ENCODE measurements around the gene RABL2B. TPM values are rescaled to one million over a fixed set of nuclear protein-coding genes. Genes with fewer than 3 reads are reported as not detected.

RABL2B gene
- total RNA-seq, 2 donors from 2014 or later: 15.9 to 19.2 TPM

DNA sequence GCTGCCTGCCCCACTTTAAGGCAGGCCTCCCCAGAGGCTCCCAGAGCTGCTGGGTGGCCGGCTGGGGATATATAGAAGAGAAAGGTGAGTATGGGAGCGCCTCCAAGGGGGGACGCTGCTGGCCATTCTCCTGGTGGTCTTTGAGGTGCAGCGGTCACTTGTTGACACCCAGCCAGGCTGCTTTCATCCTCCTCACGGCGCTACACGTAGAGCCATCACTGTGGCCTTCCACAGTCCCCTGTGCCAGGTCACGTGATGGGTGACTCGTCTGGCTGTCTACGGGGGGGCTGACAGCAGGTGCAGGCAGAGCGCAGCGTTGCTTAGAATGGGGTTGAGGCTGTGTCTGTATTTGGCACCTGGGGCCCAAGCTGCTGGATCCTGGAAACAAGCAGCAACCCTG is 43.5 kb downstream of the RABL2B start:
- intact Hi-C loops (cut with DNase I): no loop called here
- peak; percentile 54 for DNase-seq (ENCODE audit: low spot score)

DNA sequence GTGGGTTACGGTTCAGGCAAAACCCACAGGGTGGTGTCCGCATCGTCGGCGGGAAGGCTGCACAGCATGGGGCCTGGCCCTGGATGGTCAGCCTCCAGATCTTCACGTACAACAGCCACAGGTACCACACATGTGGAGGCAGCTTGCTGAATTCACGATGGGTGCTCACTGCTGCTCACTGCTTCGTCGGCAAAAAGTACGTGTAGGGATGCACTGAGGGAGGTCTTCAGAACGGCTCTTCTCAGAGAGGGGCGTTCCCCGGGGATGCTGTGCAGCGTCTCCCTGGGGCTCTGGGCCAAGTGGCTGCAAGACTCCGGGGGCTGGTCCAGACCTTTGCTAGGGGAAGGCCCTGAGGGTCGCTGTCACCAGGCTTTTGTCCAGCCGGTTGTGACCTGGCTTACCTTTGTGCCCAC is 44.2 kb downstream of the RABL2B start:
- peak; percentile 56 for DNase-seq (ENCODE audit: low spot score)
- intact Hi-C loops (cut with DNase I): no loop called here

DNA sequence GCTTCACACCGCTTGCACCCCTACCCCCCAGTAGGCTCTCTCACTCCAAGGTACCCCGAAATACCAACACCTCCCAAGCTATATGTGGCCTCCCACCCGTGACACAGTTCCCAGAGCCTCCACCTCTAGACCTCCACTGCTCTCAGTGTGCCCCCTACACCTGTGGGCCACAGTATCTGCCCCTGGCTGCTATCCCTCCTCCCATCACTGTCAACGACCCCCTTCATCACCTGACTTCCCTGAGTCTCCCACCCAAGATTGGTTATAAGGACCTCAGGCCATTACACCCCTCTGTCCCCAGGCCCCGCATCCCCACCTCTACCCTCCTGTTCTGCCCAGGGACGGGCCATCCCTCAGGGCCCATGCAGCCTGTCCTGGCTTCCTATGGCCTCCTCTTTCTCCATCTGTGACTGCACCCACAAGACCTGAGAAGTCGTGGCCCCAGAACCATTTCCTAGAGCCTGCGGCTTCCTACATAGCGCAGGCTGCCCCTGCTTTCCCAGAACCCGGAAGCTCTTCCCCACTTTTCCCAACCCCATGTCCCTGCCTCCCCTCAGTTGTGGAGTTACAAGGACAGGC is 44.7 kb downstream of the RABL2B start:
- intact Hi-C loops (cut with DNase I): no loop called here
- DNase-seq (ENCODE audit: low spot score): peak; percentile 41

DNA sequence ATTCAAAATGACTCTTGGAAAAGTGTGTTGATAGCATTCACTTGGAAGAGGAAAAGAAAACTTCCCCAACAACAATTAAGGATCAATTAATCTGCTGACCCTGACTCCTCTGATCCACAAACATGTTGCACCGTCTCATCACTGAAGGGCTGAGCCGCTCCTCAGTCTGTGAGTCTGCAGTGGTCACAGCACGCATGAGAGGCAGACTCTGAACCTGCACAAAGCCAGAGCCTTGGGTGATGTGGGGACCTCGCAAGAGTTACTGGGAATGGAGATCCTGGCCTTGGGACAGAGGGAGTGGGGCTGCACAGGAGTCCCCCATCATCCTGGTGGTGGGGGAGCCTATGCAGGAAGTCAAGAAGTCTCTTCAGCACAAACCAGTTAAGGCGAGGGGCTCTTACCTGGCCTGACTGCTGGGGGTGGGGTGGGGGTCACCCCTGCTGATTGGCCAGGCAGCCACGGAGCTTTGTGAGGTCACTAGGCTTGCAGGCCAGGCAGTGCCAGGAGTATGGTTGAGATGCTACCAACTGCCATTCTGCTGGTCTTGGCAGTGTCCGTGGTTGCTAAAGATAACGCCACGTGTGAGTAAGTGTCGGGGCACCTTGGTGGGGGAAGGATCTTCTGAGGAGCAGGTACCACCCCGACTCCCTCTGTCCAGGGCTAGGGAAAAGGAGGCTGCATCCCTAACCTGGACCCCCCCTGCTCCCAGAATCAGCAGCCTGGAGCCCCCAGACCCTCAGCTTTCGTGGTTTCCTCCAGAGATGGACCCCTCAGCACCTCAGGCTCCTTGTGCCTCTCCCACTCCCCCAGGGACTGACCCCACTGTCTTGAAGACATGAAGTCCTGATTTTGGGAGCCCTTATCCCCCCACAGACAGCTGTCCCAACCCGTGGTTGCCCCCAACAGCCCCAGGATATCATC is 45.4 kb downstream of the RABL2B start, which contains the start of gene ACR:
Gene ACR, plus strand, starts transcription at position 477 of the 921 bp plus-strand sequence. Its CDS starts 32 bp downstream, at position 509.
- DNase-seq (ENCODE audit: low spot score): peak; percentile 50

DNA sequence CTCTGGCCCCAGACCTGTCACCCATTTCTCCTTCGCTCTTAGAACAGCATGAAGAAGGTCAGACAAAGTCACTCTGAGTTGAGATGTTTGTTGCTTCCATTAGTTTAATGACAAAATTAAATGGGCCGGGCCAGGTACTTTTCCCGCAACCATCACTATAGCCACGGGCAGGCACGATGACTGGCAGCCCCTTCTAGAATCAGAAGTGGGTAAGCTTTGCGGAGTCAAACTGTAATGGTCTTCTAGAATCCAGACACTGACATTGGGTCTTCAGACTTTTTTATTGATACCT is 47.8 kb downstream of the RABL2B start:
- no peak for DNase-seq (ENCODE audit: low spot score)
- intact Hi-C loops (cut with DNase I): no loop called here

More for the DNA sequence above, 45.4 kb downstream of the RABL2B start, which contains the start of gene ACR:
- intact Hi-C loops (cut with DNase I): no loop called here

DNA sequence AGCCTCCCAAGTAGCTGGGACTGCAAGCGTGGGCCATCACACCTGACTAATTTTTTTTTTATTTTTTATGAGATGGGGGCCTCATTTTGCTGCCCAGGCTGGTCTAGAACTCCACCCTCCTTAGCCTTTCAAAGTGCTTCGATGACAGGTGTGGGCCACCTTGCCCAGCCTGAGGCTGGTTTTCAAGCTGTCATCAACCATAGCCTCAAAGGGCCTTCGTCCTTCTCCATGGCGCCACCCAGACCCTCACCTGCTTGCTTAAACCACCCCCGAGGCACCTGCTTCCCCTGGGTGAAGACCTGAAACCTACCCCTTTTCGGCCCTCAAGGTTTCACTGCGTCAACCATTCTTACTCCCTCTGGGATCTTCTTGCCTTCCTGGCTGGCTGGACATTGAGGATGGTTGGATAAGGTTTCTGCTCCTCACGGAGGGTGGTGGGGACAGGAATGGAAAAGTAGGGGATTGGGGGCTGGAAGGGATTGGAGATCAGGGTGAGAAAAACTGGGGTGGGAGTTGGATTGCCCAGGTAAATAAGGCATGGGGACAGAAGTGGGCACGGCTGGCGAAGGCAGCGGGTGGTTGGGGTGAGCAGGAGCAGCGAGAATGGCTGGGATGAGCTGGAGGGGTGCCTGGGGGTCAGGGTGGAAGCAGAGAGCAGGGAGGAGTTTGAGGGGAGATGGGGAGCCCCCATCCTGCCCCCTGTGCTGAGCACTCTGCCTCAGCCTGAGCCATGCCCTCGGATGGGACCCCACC is 48.3 kb downstream of the RABL2B start:
- no peak for DNase-seq (ENCODE audit: low spot score)
- intact Hi-C loops (cut with DNase I): no loop called here

DNA sequence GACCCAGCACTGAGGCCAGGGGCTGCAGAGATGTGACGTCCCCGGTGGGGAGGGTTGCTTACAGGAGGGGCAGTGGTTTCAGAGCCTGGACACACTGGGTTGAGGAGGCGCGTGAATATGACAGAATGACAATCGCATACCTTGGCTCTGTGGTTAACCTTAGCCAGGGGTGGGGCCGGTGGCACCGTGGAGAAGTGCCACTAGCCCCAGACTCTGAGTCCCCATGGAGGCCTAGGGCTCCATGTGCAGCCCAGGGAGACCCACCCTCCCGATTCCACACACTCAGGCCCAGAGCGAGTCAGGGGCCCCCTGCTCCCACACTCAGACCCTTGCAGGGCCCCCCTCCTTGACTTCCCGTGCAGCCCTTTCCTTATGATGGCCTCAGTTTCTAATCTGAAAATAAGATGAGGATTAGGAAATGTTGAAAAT is 49.1 kb downstream of the RABL2B start:
- no peak for DNase-seq (ENCODE audit: low spot score)

DNA sequence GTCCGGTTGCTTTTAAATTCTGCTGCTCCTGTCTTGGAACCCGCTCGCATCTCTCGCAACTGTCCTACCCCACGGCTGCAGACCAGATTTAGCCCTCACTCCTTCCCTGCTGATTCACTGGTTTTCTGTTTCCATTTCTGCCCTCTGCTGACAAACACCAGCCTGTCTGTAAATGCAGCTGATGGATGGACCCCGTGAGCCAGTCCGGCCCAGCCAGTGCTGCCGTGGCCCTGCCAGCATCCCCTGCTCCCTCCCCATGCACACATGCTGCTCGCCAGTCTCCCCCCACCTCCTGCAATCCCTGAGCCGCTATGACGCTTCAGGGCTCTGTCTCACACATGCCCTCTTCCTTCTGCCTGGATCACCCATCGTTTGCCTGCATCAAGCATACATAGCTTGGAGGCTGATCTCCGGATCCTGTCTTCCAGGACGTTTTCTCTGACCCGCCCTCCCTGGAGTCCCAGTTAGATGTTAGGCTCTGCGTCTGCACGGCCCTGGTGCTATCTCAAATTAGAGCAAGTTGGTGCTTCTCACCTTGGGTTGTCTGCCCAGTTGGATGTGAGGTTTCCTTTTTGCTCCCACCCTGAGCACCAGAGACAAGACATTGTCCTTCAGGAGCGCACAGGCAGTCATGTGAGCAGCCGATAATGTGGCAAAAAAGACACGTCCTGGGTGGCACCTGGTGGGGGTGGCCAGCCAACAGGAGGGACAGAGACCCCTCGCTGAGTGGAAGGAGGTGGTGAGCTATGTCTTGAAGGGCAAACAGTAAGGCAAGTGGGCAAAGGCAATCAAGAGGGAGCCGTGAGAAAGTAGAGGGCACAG is 49.7 kb downstream of the RABL2B start:
- DNase-seq (ENCODE audit: low spot score): peak; percentile 70
- intact Hi-C loops (cut with DNase I): no loop called here

More for the DNA sequence above, 49.1 kb downstream of the RABL2B start:
- intact Hi-C loops (cut with DNase I): no loop called here

DNA sequence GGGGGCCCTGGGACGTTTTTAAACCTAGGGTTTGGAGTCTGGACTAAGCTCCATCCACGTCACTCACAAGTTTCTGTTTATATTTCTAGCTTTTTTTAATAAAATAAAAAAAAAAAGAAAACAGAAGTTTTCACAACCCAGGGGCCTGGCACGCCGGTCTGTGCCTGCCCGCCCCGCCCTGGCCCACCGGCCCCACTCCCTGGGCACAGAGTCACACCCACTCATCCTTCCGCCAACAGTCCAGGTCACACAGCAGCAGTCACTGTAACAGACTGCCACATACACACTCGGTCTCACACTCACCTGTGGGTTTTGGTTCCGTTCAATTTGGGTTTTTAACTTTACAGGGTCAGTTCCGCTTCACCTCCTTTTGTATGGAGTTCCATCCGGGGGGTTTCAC is 50.8 kb downstream of the RABL2B start:
- no peak for DNase-seq (ENCODE audit: low spot score)
- intact Hi-C loops (cut with DNase I): no loop called here

DNA sequence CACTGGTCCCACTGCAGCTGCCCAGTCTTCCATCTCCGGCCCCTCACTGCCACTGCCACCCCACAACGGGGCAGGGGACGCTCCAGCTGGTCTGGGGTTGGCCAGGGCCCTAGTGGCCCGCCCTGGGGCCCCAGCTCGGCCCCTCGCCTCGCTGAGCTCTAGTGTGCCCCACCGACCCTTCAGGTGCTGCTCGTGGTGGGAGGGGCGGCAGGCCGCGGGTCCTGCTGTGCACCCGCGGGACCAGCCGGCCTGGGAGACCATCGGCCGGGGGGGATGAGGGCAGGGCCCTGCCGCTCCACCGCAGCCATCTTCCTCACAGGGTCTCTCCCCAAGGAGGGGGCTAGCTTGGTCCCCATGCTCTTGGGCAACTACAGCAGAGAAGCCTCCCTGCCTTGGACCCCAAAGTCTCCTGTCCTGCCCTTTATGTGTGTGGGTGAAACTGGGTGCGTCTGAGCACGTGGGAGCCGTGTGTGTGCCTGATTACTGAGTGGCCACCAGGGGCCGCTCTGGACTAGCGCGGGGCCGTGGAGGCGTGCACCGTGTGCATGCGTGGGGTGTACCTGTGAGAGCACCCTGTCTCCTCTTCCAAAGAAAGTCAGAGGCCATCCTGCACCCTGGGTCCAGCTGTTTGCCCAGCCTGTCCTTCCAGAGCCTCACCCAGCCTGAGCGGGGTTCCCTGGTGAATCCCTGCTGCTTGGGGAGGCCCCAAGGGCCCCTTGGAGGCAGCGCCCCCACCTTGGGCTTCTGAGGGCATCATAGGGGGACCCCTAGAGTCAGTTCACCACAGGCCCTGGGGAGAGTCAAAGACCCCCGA is 51.4 kb downstream of the RABL2B start:
- peak; percentile 76 for DNase-seq (ENCODE audit: low spot score)
- intact Hi-C loops (cut with DNase I): no loop called here

DNA sequence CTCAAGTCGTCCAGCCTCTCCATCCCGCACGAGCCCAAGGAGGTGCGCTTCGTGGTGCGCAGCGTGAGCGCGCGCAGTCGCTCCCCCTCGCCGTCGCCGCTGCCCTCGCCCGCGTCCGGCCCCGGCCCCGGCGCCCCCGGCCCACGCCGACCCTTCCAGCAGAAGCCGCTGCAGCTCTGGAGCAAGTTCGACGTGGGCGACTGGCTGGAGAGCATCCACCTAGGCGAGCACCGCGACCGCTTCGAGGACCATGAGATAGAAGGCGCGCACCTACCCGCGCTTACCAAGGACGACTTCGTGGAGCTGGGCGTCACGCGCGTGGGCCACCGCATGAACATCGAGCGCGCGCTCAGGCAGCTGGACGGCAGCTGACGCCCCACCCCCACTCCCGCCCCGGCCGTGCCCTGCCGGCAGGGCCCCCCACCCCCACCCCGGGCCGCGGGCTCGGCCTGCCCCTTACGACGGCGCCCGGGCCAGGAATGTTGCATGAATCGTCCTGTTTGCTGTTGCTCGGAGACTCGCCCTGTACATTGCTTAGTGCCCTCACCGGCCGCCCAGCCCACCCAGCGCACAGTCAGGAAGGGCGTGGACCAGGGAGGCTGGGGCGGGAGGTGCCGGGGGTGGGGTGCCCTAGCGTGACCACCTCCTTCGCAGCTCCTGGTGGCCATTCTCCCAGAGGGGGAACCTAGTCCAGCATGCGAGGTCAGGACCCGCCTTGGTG is 52.3 kb downstream of the RABL2B start:
- intact Hi-C loops (cut with DNase I): no loop called here
- DNase-seq (ENCODE audit: low spot score): peak; percentile 81

DNA sequence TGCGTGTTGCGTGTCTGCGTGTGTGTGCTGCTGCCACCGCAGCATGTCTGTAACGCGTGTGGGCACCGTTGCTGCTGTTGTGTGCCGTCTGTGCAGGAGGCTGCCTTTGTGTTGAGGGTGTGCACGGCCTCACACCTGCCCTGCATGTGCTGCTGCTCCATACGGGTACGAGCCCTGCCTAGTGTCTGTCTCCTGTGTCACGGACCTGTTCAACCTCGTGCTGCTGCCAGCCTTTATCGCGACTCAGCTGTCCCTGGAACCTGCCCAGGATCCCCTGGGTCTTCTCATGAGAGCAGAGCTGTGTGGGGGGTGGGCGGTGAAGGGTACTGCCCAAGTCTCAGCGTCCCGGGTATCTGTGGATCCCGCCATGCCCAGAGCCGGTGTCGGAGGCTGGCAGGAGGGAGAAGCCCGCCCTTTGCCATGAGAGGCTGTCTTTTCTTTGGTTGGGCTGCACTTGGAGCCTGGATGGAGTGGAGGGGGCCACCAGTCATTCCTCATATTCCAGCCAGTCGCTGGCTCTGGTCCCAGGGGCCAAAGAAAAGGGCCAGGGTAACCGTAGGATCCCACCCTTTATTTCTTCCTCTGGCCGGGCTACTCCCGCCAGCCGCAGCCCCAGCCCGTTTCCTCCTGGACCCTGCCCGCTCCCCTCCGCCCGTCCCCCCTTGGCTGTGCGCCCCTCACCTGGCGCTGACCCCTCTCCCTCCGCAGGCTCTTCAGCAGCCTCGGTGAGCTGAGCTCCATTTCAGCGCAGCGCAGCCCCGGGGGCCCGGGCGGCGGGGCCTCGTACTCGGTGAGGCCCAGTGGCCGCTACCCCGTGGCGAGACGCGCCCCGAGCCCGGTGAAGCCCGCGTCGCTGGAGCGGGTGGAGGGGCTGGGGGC is 53.2 kb downstream of the RABL2B start:
- intact Hi-C loops (cut with DNase I): no loop called here
- peak; percentile 72 for DNase-seq (ENCODE audit: low spot score)

DNA sequence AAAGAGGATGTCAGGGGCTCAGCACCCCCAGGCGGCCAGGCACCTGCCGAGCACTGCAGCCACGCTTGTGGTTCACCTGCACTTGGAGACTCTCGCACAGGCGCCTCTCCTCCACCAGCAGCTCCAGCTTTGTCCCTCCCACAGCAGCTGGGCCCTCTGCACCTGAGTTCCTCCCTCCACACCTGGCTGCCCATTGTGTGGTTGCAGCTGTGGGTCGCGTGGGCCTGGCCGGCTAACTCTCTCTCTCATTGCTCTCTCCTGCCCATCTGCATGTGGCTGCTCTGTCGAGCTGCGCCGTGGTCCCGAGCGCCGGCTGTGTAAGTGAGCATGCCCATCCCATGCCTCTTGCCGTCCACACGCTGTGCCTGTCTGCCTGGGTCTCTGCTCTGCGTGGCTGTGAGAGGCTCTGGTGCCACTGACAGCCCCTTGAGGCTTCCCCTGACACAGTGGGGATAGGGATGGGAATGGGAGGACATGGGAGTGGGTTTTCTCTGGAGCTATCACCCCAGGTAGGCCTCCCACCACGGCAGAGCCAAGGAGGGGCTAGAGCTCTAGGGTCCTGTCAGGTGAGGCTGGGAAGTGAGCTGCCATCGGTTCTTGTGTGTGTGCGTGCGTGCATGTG is 53.9 kb downstream of the RABL2B start:
- peak; percentile 70 for DNase-seq (ENCODE audit: low spot score)
- intact Hi-C loops (cut with DNase I): no loop called here

DNA sequence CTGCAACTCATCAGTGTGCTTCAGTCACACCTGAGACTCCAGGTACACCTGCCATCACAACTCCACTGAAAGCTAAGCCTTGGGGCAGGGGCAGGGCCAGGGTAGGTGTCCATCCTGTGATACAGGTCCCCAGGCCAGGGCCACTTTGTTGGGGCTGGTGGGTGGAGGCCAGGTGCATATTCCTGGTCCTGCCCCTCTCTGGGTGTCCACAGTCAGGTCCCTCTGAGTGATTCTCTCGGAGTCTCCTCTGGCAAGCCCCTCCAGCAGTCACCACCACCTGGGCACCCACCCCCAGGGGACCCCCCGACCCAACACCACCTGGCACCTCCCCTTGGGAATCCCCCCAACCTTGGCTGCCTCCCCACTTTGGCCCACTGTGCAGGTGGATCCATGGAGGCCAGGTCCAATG is 54.9 kb downstream of the RABL2B start:
- intact Hi-C loops (cut with DNase I): no loop called here
- DNase-seq (ENCODE audit: low spot score): peak; percentile 72

DNA sequence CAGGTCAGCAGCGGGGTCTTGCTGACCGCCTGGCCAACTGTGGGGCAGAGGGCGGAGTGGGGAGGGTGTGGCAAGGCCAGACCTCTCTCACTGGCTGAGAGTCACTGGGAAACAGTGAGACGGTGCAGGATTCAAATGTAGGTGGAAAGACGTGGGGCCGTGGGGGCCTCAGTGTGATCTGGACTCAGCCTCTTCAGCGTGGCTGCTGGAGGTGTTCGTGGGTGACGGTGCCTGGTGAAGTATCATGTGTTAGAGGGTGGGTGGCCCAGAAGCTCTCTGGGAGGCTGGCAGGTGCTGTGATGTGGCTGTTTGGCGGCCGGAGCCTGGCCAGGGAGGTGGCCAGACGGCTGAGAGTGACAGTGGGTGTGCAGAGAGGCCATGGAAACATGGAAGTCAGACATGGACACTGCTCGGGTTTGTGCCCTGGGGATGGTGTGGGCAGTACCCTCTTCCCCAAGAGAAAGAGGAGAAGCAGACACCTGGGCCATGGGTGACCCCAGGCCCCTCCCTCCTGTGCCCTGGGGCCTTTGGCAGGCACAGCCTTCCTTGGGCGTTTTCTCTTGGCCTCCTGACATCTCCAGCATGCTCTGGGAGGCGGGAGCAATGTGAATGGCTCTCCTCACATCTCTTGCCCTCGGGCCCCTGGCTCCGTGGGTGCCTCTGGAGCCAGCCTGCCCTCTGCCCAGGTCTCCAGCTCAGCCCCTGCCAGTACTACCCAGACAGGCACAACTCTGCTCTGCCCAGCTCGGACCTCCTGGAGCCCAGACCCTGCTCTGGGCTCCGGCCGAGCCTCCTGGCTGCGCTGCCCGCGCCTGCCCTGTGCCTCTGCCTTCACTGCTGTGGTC is 55.5 kb downstream of the RABL2B start:
- DNase-seq (ENCODE audit: low spot score): peak; percentile 68
- intact Hi-C loops (cut with DNase I): no loop called here

Measured in posterior vena cava (tissue), 2 donors.